Measurements from ENCODE around the gene CCL28. TPM values are rescaled to one million over a fixed set of nuclear protein-coding genes. Genes with fewer than 3 reads are reported as not detected.
"Not testable (repeated sequence)": the region's sequence is repeated elsewhere in the genome, so short reads cannot be mapped to it uniquely, and the experiment has no call there.

The CCL28 gene
- total RNA-seq, 1 experiment from 2014 or later: 1.4 TPM

GRCh38 chr5:43402524-43403066 is 9.6 kb downstream of the CCL28 start:
- Mint-ChIP-seq H3K36me3 (peaks cover 17% of the 10 kb centered on the region), H3K27me3 (ENCODE audit: low read depth) (peaks cover 55% of the 10 kb centered on the region), H3K9me3 (peaks cover 39% of the 10 kb centered on the region)
- TF ChIP-seq GABPB1 (CRISPR knock-in tag; IDR thresholded peaks at IDR 0.05): peak; percentile 22; the same call in 1 of the 2 replicates
- ATAC-seq; H3K27ac Mint-ChIP-seq; H3K4me3 Mint-ChIP-seq; POLR2A ChIA-PET; DNase-seq (ENCODE audit: low spot score); H3K4me1 Mint-ChIP-seq: not testable (repeated sequence)
- CTCF ChIA-PET: interaction anchor here (0.7 to 1.6 kb wide), 5 partner anchors 9 to 657 kb away, joined by 3 to 9 read pairs (median 4); partner anchors contain the start of genes CCL28 and TMEM267

GRCh38 chr5:43401827-43402226 is 10.4 kb downstream of the CCL28 start:
- ChIA-PET CTCF (interaction anchor here (1.0 to 1.6 kb wide), 4 partner anchors 12 to 656 kb away, joined by 3 to 9 read pairs (median 6); partner anchors contain the start of gene TMEM267), POLR2A (no interaction called here)
- H3K36me3 Mint-ChIP-seq: peaks cover 15% of the 10 kb centered on the region
- no peak overlapping the region for H3K4me3 Mint-ChIP-seq
- H3K27ac Mint-ChIP-seq: no peak overlapping the region
- TF ChIP-seq EMX1 (CRISPR knock-in tag; IDR thresholded peaks at IDR 0.05) (no peak), ZSCAN18 (CRISPR knock-in tag; IDR thresholded peaks at IDR 0.05) (no peak), SP1 (CRISPR knock-in tag; conservative IDR thresholded peaks at IDR 0.05) (no peak), NFYB (CRISPR knock-in tag; conservative IDR thresholded peaks at IDR 0.05; ENCODE audit: low read depth) (no peak), MAX (CRISPR knock-in tag; IDR thresholded peaks at IDR 0.05) (no peak), E2F1 (CRISPR knock-in tag; IDR thresholded peaks at IDR 0.05) (no peak), NFE2L1 (CRISPR knock-in tag; IDR thresholded peaks at IDR 0.05) (no peak), ZNF263 (CRISPR knock-in tag; IDR thresholded peaks at IDR 0.05; ENCODE audit: low read depth) (no peak), NR2C2 (CRISPR knock-in tag; IDR thresholded peaks at IDR 0.05) (no peak), ZNF138 (CRISPR knock-in tag; conservative IDR thresholded peaks at IDR 0.05) (no peak), TCF7 (CRISPR knock-in tag; IDR thresholded peaks at IDR 0.05; ENCODE audit: low read depth) (no peak), ZNF416 (CRISPR knock-in tag; IDR thresholded peaks at IDR 0.05) (no peak), ZNF423 (CRISPR knock-in tag; IDR thresholded peaks at IDR 0.05) (no peak)
- TF ChIP-seq, protein P1, sequence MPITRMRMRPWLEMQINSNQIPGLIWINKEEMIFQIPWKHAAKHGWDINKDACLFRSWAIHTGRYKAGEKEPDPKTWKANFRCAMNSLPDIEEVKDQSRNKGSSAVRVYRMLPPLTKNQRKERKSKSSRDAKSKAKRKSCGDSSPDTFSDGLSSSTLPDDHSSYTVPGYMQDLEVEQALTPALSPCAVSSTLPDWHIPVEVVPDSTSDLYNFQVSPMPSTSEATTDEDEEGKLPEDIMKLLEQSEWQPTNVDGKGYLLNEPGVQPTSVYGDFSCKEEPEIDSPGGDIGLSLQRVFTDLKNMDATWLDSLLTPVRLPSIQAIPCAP (CRISPR knock-in tag; IDR thresholded peaks at IDR 0.05): no peak
- TF ChIP-seq, protein P2, sequence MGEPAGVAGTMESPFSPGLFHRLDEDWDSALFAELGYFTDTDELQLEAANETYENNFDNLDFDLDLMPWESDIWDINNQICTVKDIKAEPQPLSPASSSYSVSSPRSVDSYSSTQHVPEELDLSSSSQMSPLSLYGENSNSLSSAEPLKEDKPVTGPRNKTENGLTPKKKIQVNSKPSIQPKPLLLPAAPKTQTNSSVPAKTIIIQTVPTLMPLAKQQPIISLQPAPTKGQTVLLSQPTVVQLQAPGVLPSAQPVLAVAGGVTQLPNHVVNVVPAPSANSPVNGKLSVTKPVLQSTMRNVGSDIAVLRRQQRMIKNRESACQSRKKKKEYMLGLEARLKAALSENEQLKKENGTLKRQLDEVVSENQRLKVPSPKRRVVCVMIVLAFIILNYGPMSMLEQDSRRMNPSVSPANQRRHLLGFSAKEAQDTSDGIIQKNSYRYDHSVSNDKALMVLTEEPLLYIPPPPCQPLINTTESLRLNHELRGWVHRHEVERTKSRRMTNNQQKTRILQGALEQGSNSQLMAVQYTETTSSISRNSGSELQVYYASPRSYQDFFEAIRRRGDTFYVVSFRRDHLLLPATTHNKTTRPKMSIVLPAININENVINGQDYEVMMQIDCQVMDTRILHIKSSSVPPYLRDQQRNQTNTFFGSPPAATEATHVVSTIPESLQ (CRISPR knock-in tag; IDR thresholded peaks at IDR 0.05): no peak
- TF ChIP-seq, protein P3, sequence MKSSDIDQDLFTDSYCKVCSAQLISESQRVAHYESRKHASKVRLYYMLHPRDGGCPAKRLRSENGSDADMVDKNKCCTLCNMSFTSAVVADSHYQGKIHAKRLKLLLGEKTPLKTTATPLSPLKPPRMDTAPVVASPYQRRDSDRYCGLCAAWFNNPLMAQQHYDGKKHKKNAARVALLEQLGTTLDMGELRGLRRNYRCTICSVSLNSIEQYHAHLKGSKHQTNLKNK (CRISPR knock-in tag; IDR thresholded peaks at IDR 0.05): no peak
- TF ChIP-seq, protein P4, sequence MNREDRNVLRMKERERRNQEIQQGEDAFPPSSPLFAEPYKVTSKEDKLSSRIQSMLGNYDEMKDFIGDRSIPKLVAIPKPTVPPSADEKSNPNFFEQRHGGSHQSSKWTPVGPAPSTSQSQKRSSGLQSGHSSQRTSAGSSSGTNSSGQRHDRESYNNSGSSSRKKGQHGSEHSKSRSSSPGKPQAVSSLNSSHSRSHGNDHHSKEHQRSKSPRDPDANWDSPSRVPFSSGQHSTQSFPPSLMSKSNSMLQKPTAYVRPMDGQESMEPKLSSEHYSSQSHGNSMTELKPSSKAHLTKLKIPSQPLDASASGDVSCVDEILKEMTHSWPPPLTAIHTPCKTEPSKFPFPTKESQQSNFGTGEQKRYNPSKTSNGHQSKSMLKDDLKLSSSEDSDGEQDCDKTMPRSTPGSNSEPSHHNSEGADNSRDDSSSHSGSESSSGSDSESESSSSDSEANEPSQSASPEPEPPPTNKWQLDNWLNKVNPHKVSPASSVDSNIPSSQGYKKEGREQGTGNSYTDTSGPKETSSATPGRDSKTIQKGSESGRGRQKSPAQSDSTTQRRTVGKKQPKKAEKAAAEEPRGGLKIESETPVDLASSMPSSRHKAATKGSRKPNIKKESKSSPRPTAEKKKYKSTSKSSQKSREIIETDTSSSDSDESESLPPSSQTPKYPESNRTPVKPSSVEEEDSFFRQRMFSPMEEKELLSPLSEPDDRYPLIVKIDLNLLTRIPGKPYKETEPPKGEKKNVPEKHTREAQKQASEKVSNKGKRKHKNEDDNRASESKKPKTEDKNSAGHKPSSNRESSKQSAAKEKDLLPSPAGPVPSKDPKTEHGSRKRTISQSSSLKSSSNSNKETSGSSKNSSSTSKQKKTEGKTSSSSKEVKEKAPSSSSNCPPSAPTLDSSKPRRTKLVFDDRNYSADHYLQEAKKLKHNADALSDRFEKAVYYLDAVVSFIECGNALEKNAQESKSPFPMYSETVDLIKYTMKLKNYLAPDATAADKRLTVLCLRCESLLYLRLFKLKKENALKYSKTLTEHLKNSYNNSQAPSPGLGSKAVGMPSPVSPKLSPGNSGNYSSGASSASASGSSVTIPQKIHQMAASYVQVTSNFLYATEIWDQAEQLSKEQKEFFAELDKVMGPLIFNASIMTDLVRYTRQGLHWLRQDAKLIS (CRISPR knock-in tag; IDR thresholded peaks at IDR 0.05; ENCODE audit: borderline replicate concordance): no peak
- TF ChIP-seq, protein P5, sequence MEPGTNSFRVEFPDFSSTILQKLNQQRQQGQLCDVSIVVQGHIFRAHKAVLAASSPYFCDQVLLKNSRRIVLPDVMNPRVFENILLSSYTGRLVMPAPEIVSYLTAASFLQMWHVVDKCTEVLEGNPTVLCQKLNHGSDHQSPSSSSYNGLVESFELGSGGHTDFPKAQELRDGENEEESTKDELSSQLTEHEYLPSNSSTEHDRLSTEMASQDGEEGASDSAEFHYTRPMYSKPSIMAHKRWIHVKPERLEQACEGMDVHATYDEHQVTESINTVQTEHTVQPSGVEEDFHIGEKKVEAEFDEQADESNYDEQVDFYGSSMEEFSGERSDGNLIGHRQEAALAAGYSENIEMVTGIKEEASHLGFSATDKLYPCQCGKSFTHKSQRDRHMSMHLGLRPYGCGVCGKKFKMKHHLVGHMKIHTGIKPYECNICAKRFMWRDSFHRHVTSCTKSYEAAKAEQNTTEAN (CRISPR knock-in tag; IDR thresholded peaks at IDR 0.05): no peak
- peaks cover 2% of the 10 kb centered on the region for H3K4me1 Mint-ChIP-seq
- H3K9me3 Mint-ChIP-seq: peaks cover 36% of the 10 kb centered on the region
- peaks cover 53% of the 10 kb centered on the region for H3K27me3 Mint-ChIP-seq (ENCODE audit: low read depth)
- peak; percentile 83 for ATAC-seq
- DNase-seq (ENCODE audit: low spot score): peak; percentile 20

All from WTC11 (cell line).